ENCODE data around the gene DTNBP1.
A peak's percentile ranks its signal among the peaks of the same experiment; 100 is the strongest.

DTNBP1 gene, protein sequence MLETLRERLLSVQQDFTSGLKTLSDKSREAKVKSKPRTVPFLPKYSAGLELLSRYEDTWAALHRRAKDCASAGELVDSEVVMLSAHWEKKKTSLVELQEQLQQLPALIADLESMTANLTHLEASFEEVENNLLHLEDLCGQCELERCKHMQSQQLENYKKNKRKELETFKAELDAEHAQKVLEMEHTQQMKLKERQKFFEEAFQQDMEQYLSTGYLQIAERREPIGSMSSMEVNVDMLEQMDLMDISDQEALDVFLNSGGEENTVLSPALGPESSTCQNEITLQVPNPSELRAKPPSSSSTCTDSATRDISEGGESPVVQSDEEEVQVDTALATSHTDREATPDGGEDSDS

DNA sequence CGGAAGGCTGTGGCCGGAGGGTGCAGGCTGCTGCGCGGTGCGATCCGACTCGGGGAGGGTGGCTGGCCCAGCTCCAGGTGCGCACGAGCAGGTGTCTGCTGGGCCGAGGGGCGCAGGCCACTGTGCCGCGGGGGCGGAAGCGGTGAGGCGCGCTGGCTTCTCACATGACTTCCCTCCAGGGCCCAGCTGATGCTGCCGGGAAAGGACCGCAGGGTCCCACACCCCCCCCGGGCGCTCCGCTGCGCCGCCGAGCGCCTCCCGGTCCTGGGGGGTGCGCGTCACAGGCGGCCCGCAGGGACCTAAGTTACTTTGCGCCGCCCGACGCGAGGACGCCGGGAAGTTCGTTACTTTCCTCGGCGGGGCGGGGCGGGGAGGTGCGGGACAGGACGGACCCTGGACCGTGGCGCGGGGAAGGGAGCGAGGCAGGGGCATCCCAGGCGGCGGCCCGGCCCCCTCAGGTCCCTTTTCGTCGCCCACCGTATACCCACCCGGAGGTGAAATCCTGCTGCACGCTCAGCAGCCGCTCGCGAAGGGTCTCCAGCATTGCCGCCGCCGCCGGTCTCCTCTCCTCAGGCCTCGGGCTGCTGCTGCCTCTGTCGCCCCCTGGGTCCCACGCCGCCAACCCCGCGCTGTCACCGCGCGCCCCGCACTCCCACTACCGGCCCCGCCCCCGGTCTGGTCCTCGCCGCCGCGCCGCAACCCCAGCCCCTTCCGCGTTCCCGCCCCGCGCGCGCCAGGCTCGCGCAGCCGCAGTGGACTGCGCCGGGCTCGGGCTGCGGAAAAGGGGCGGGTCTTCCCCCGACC, at the start of gene DTNBP1:
Gene DTNBP1, minus strand, starts transcription at position 703 of the 804 bp plus-strand sequence. Its CDS starts 159 bp downstream, at position 544.
- DNase-seq (ENCODE audit: low read depth in 3 of 3) = peak; percentile 54 to 84 (median 61)

DNA sequence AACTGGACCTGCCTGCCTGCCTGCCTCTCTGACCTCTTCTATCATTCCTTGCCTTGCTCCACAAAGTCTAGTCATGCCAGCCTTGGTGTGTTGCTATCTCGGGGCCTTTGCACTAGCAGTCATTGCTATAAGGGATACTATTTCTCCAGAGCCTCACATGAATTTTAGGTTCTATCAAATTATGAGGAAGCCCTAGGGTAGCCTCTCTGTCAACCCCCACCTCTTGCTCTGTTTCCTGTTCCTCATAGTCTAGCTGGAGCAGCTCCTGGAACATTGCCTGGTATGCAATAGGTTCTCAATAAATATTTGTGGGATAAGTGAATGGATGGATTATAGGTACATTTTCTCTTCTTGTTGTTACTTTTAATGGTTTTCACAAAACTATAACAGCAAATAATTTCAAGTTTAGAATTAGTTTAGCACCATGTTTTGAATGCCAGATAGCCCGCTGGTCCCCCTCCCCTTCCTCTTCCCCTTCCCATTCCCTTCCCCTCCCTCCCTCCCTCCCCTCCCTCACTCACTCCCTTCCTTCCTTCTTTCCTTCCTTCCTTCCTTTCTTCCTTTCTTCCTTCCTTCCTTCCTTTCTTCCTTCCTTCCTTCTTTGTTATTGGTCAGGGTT, 46.9 kb upstream of the DTNBP1 start:
- no peak for DNase-seq (ENCODE audit: low read depth in 3 of 3)

DNA sequence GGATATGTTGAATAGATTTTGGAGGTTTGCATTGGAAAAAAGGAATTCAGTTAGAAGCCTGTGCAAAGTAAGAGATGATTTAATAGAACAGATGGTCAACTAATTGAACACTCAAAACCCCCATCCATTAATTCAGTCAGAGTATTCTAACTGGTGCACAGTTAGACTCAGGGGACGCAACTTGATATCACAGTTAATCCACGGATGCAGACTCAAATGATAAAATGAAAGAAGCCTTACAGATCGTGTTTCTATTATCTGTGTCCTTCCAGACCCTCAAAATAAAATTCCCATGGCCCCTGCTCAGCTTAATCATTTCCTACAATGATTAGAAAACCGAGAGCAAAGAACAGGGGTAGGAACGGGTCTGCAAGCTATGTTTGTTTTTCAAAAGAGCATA, 45.4 kb upstream of the DTNBP1 start:
- DNase-seq (ENCODE audit: low read depth in 3 of 3) = no peak

DNA sequence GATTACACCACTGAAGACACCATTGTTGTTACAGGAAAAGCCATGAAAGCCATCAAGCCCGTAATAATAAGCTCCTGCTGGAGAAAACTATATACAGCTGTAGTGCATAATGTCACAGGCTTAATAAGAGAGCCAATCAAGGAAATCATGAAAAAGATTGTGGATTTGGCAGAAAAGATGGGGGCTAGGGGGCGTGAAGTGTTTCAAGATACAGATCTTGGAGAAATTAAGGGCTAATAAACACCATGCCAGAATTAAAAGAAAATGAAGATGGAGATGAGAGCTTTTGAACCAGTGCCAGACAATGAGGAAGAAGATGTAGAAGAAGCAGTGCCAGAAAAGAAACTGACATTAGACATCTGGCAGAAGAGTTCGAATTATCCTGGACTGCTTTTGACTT, 43.2 kb upstream of the DTNBP1 start:
- DNase-seq (ENCODE audit: low read depth in 3 of 3) = no peak

DNA sequence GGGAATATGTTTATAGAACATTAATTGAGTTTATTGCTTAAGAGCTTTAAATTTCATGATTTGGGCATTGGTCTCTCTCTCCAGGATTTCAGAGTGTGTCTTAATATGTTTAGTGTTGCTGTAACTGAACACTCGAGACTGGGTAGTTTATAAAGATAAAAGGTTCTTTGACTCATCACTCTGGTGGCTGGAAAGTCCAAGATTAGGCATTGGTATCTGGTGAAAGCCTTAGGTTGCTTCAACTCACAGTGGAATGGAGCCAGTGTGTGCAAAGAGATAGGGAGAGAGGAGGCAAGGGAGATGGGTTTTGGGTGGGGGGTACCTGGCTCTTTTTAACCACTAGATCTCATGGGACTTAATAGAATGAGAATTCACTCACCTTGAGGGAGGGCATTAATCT, 35.6 kb upstream of the DTNBP1 start:
- no peak for DNase-seq (ENCODE audit: low read depth in 3 of 3)

DNA sequence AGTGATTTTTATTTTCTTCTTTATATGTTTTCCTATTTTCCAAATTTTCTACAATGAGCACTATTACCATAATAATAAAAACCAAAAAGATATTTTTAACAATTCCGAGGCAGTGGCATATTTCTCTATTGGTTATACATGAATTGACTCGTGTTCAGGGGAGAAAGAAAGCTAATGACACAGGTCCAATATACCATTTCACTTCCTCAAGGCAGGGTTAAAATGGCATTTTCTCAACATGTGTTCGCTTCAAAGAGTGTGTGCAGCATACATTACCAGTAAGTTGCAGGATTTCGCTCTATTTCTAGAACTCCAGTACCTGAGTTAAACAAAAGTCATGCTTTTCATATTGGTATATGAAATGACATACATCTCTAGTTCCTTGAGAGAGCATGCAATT, 35.1 kb upstream of the DTNBP1 start:
- no peak for DNase-seq (ENCODE audit: low read depth in 3 of 3)

DNA sequence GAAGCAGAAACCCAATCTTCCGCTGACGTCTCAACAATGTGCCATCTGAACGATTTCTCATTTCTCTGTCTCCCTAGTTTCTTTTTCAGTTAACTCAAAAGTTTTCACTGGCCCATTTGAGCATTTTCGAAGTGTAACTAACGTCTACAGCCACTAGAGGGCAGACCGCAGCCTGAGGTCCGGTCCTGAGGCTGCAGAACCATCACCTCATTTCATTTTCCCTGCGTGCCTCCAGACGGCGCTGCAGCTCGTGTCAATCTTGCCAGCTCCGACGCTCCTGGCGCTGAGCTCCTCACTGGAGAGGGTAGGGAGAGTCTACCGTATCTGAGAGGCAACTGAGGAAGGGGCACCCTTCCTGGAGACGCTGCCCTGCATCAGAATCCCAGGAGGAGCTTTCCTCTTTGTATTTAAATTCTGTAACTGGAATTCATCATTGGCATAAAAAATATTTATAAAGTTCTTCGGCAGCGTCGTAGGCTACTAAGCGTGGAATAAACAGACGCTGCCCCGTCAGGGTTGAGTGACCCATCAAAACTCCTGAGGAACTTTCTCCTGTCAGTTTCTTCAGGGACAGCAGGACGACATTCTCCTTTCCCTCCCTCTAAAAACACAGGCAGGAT, 28.5 kb upstream of the DTNBP1 start:
- DNase-seq (ENCODE audit: low read depth in 3 of 3) = peak; percentile 62 to 74 (median 68)

DNA sequence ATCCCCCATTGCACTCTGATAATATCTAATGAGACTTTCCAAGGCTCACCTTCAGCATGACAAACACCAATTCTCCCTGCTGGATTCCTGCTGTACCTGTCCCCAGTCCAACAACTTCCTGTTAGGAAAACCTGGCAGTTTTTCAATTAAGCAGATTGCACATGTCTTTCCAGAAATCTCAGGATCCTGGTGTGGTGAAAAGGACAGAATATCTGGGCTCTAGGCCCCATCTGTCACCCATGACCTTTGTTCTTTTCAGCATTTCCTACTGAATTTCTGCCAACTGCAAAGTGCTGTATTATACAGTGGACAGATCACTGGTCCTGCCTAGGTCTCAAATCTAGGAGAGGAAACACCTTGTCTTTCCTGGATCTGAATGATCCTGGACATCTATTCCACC, 27.7 kb upstream of the DTNBP1 start:
- DNase-seq (ENCODE audit: low read depth in 3 of 3) = no peak

DNA sequence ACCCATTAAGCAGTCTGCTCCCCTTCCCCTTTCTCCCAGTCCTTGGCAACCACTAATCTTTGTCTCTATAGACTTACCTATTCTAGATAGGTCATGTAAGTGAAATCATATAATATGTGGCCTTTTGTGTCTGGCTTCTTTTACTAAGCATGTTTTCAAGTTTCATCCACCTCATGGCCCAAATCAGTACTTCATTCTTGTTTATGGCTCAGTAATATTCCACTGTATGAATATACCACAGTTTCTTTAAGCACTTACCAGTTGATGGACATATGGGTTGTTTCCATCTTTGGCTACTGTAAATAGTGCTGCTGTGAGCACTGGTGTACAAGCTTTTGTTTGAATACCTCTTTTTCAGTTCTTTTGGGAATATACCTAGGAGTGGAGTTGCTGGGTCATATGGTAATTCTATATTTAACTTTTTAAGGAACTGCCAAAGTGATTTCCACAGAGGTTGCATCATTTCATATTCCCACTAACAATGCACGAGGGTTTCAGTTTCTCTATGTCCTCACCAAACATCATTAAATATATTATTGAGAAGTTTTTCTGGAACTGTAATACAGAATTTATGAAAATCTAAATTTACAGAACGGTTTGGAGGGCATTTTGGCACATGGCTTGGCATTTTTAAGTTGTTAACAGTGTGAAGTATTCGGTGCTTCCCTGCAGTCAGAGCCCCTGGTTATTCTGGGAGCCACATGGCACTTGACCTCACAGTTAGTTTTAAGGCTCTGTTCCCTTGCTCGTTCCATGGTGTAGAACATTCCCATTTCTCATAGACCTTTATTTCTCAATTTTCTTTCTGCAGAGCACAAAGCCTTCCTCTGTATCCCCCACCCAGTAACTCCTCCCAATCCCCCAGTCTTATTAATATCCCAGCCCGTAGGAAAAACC, 27.0 kb upstream of the DTNBP1 start:
- DNase-seq (ENCODE audit: low read depth in 3 of 3) = no peak

DNA sequence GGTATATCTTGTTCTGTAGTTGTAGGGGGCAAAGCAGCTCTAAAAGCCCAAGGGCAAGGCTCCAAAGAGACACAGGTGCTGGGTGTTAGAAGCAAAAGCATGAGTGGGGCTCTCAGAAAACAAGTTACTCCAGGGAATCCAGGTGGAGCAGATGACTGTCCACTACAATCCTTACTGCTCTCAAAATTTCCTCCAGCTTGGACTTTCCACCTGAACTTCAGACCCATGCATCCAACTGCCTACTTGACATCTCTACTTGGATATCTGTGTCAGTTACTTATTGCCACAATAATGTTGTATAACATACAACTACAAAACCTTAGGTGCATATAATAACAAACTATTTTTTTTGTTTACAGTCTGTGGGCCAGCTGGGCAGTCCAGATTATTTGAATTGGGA, 22.8 kb upstream of the DTNBP1 start:
- no peak for DNase-seq (ENCODE audit: low read depth in 3 of 3)

DNA sequence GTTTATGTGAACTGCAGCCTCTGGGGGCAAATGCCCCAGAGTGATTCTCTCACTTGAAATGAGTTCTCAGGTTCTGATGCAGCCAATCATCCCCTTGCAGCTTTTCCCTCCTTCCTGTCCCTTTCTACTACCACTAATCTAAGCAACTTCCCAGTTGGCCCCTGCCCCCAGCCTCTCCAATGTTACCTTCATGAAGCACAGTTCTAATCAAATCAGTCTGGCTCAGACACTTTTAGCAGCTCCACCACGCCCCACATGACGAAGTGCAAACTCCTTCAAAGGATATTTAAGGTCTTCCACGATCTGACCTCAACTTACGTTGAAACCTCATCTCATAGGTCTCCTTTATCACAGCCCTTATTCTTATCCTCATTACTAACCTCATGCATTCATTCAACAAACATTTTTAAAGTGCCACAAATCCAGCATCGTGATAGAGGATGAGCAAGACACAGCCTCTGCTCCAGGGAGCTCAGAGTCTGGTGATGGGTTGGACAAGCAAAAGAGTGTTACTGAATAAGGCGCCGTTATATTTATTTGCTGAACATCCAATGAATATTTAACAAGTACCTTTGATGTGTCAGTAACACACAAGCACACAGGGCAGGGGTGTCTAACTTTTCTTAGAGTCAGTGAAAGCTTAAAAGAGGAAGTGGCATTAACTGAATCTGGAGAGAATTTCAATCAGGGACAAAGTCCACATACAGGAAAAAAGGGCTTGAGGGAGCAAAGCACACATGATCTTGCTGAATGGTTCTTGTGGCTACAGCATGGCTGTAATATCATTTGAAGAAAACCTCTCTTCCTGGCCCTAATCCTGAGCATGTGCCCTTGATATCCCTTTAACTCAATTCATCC, 20.4 kb upstream of the DTNBP1 start:
- DNase-seq (ENCODE audit: low read depth in 3 of 3) = no peak

DNA sequence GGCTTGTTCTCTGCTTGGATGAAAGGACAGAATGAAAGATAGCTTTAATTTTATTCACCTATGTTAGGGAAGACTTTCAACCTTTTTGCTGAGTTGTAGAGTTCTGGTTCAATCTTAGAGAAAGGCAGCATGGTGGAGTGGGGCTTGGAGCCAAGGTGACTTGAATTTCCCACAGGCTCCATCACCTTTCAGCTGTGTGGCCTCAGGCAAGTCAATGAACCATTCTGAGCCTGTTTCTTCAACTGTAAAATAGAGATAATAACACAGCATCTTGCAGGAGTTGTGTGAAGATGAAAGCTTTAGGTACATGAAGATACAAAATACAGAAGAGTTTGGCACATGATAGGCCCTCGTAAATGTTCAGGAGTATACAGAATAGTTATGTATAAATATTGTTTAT, 19.1 kb upstream of the DTNBP1 start:
- DNase-seq (ENCODE audit: low read depth in 3 of 3) = no peak

DNA sequence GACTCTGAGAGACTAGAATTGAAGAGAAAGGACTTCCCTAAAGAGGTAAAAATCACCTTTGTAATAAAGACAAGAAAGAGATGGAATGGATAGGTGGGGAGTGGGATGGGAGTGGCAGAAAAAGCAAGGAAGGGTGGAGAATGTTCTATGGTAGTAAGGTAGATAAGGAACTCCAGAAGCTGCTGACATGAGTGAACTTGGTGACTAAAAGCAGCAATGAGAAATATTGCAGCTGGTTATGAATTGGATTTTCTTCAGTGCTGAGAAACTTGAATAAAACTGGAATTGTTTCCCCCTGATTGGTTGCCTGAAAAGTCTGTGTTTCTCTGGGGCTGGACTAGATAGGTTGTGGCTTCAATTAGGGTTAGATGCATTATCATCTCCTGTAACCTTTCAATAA, 15.7 kb upstream of the DTNBP1 start:
- DNase-seq (ENCODE audit: low read depth in 3 of 3) = no peak

DNA sequence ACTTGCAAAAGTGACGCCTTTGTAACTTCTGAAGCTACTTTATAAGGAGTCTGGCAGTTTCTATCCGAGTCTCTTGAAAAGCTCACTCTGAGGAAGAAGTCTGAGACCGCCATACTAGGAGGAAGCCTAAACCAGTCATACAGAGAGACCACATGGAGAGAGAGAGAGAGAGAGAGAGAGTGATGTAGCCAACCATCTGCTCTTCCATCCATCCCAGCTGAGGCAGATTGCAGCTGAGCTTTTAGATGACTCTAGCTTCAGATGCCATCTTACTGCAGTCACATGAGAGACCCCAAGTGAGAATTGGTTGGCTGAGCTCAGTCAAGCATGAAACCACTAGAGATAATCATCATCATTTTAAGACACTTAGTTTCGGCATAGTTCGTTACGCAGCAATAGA, 15.0 kb upstream of the DTNBP1 start:
- no peak for DNase-seq (ENCODE audit: low read depth in 3 of 3)

DNA sequence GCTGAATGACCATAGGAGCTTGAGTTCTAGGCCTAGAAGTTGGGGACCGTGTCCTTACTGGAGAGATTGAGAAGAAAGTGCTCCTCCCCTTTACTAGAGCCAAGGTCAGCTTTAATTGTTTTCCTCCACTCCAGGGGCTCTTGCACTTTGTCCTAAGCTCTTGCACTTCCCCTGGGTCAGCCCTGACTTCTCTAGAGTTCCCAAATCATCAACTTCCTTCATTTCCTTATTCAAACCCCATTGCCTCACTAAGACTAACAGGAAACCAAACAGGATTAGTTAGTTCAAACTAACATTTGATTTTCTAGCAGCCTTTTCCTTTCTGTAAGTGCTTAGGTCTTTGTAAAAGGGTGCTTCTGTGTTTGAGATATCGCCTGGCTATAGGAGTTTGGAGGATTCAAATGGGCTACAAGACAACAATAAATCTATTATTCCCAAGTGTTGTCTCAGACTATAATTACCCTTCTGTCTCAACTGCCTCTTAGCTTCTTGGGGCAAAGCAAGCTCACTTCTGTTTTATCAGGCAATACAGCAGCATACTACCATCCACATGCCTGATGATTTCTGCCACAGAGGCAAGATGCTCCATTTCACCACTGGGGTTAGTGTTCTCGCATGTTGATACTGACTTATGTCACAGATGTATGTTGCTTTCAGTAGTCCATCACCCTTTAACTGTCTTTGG, 12.8 kb upstream of the DTNBP1 start:
- DNase-seq (ENCODE audit: low read depth in 3 of 3) = no peak

DNA sequence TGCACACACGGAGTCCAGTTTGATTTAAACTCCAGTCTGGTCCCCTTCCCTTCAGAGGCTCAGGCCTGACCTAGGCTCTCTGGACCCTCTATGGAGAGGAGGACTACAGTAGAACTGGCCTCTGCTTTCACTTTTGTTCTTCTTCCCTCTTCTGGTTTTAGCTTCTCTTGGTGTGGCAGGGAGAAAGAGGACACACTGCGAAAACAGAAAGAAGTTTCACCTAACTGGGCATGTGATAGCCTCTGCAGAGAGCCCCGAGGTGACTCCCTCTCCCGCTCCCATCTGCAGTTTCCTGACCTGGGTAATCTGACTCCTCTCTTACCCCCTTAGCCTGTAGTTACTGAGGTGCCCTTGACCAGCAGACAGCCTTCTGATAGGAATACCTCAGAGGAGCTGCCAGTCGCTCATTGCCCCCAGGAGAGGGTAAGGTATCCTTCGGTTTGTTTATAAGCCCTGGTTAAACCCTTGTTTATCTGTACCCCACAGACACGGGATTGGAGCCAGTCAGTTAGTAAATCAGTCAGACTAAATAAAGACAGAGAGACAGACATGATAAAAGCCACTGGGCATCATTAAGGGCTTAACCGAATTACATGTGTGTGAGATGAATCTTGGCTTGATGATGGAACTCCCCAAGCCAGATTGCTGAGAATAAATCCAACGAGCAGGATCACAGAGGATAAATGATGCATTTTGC, 12.0 kb upstream of the DTNBP1 start:
- DNase-seq (ENCODE audit: low read depth in 3 of 3) = no peak

DNA sequence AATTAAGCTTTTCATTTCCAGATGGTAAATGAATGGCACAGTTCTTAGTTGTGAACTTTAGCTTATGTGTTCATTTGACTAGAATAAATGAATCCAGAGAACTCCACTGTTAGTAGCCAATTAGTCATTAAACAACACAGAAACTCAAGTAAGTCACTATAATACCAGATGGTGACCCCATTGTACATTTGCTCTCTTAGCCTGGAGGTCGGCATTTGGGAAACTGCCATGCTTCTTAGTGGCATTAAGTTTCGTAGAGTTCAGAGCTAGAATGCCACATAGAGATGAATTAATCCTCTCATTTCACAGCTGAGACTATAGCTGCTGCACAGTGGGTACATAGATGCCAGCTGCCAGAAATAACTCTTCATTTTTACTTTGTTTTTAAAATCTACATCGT, 10.8 kb upstream of the DTNBP1 start:
- DNase-seq (ENCODE audit: low read depth in 3 of 3) = no peak

DNA sequence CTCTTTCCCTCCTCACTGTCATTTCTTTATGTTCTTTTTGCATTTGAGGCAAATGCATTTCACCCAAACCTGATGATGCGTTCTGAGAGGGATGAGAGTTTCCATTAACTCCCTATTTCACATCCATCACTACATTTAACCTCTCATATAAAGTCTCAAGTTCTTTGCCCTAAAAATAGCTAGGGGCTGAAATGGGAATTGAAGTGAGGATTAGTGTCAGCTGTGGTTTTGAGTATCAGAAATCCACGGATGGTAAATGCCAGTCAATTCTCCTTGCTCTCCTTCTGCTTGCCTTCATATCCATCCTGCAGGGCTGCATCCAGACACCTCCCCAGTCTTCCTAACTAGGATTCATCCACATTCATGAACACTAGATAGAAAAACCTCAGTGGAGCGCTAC, 10.0 kb upstream of the DTNBP1 start:
- DNase-seq (ENCODE audit: low read depth in 3 of 3) = no peak

DNA sequence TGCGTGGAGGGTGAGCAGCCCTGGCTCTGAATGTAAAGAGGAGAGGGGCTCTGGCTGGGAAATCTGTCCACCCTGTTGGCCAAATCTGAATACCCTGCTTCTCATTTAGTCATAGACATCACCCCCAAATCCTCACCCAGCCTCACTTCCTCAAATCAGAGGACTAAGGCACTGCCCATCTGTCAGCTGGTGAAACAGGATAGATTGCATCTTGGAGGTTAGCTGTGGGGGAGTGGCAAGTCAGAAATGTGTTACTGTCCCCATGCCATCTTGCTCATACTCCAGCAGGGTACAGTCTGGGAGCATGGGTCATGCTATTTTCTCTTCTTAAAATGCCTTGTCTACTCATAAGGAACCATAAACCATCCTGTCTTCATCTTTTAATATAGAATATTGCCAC, 9.5 kb upstream of the DTNBP1 start:
- no peak for DNase-seq (ENCODE audit: low read depth in 3 of 3)

Measured in stimulated activated CD4-positive, alpha-beta T cell treated with anti-CD3 and anti-CD28 coated beads, TNF-alpha, amount 100 ng/mL, for 48 hours (primary cell).